H9 (cell line): Measurements from ENCODE around the gene ST6GALNAC3. TPM values are rescaled to one million over a fixed set of nuclear protein-coding genes. Genes with fewer than 3 reads are reported as not detected.

ENCODE experiments used
- DNase-seq: peaks from one replicate; pipeline ENCODE4 v3.0.0-alpha.2; 2017
- H2AFZ ChIP-seq: one replicate; pipeline ENCODE4 v1.6.1; 2013; ENCODE audit warnings: mild to moderate bottlenecking, low read length, control low read depth, moderate library complexity
- H2AK5ac ChIP-seq: 2 replicates; pipeline ENCODE4 v1.6.1; 2013; ENCODE audit warnings: low read length, control low read depth, mixed read lengths; ENCODE audit not compliant: insufficient read length
- H2BK120ac ChIP-seq: one replicate; pipeline ENCODE4 v1.6.1; 2013; ENCODE audit warnings: low read depth, mild to moderate bottlenecking, low read length, control low read depth, inconsistent platforms; ENCODE audit not compliant: poor library complexity, severe bottlenecking
- H2BK12ac ChIP-seq: 2 replicates; pipeline ENCODE4 v1.6.1; 2013; ENCODE audit warnings: low read length, control low read depth, mixed read lengths, low read depth; ENCODE audit not compliant: insufficient read length
- H2BK15ac ChIP-seq: 2 replicates; pipeline ENCODE4 v1.6.1; 2013; ENCODE audit warnings: low read depth, low read length, control low read depth
- H2BK20ac ChIP-seq: one replicate; pipeline ENCODE4 v1.6.1; 2013; ENCODE audit warnings: low read depth, mild to moderate bottlenecking, low read length, control low read depth, inconsistent platforms; ENCODE audit not compliant: poor library complexity, severe bottlenecking
- H2BK5ac ChIP-seq: 2 replicates; pipeline ENCODE4 v1.6.1; 2013; ENCODE audit warnings: low read length, control low read depth, mixed read lengths; ENCODE audit not compliant: insufficient read length
- H3K14ac ChIP-seq: 2 replicates; pipeline ENCODE4 v1.6.1; 2013; ENCODE audit warnings: low read length, control low read depth; ENCODE audit not compliant: insufficient read depth
- H3K18ac ChIP-seq: 2 replicates; pipeline ENCODE4 v1.6.1; 2013; ENCODE audit warnings: low read depth, mild to moderate bottlenecking, mixed read lengths, low read length, control low read depth; ENCODE audit not compliant: insufficient read length
- H3K23ac ChIP-seq: 2 replicates; pipeline ENCODE4 v1.6.1; 2013; ENCODE audit warnings: low read length, control low read depth, mixed read lengths, low read depth; ENCODE audit not compliant: insufficient read length
- H3K23me2 ChIP-seq: 2 replicates; pipeline ENCODE4 v1.6.1; 2013; ENCODE audit warnings: low read depth, mild to moderate bottlenecking, mixed read lengths, low read length, control low read depth; ENCODE audit not compliant: insufficient read length, poor library complexity, severe bottlenecking
- H3K27ac ChIP-seq: 2 replicates; pipeline ENCODE4 v1.5.1; 2013; ENCODE audit warnings: low read length, control low read depth, mixed read lengths, low read depth; ENCODE audit not compliant: insufficient read length
- H3K27me3 ChIP-seq: 2 replicates; pipeline ENCODE4 v1.6.1; 2013; ENCODE audit warnings: low read length, control low read depth, inconsistent platforms; ENCODE audit not compliant: insufficient read depth
- H3K4ac ChIP-seq: 2 replicates; pipeline ENCODE4 v1.6.1; 2013; ENCODE audit warnings: low read depth, mild to moderate bottlenecking, control low read depth, inconsistent platforms, low read length, moderate library complexity
- H3K4me1 ChIP-seq: 2 replicates; pipeline ENCODE4 v1.6.1; 2013; ENCODE audit warnings: low read length, control low read depth, inconsistent platforms; ENCODE audit not compliant: insufficient read depth
- H3K4me2 ChIP-seq: 2 replicates; pipeline ENCODE4 v1.6.1; 2013; ENCODE audit warnings: low read length, control low read depth, mixed read lengths; ENCODE audit not compliant: insufficient read length, insufficient read depth
- H3K56ac ChIP-seq: 2 replicates; pipeline ENCODE4 v1.6.1; 2013; ENCODE audit warnings: low read depth, mild to moderate bottlenecking, mixed read lengths, low read length, control low read depth; ENCODE audit not compliant: insufficient read length
- H3K79me1 ChIP-seq: 2 replicates; pipeline ENCODE4 v1.6.1; 2013; ENCODE audit warnings: low read depth, mild to moderate bottlenecking, moderate library complexity, low read length, control low read depth, inconsistent platforms; ENCODE audit not compliant: insufficient read depth, poor library complexity, severe bottlenecking
- H3K79me2 ChIP-seq: 2 replicates; pipeline ENCODE4 v1.6.1; 2013; ENCODE audit warnings: low read length, control low read depth, inconsistent platforms; ENCODE audit not compliant: insufficient read depth
- H3K9ac ChIP-seq: 2 replicates; pipeline ENCODE4 v1.6.1; 2013; ENCODE audit warnings: low read length, control low read depth, mixed read lengths; ENCODE audit not compliant: insufficient read length; ENCODE audit errors: extremely low read depth
- H3K9me3 ChIP-seq: one replicate; pipeline ENCODE4 v1.6.1; 2013; ENCODE audit warnings: low read depth, low read length, inconsistent platforms; ENCODE audit not compliant: control insufficient read depth
- H3T11ph ChIP-seq: one replicate; pipeline ENCODE4 v1.6.1; 2013; ENCODE audit warnings: mild to moderate bottlenecking, low read length, control low read depth, inconsistent platforms
- H4K20me1 ChIP-seq: one replicate; pipeline ENCODE4 v1.6.1; 2013; ENCODE audit not compliant: control insufficient read depth, insufficient read length, insufficient read depth
- H4K5ac ChIP-seq: 2 replicates; pipeline ENCODE4 v1.6.1; 2013; ENCODE audit warnings: low read depth, mild to moderate bottlenecking, mixed read lengths, low read length, control low read depth; ENCODE audit not compliant: insufficient read length
- H4K8ac ChIP-seq: replicated peaks from 2 replicates; pipeline ENCODE4 v1.6.1; 2013; ENCODE audit warnings: low read length, control low read depth, mixed read lengths, low read depth; ENCODE audit not compliant: insufficient read length
- H4K91ac ChIP-seq: 2 replicates; pipeline ENCODE4 v1.6.1; 2013; ENCODE audit warnings: low read depth, mild to moderate bottlenecking, moderate library complexity, mixed read lengths, low read length, control low read depth; ENCODE audit not compliant: insufficient read length
- H3K27ac Mint-ChIP-seq, 3 experiments: 2 replicates in 2 of 3; 3 replicates in 1 of 3; pipeline ENCODE4 v1.8.0; 2020 to 2021; ENCODE audit warnings: mixed read lengths in 3 of 3, mild to moderate bottlenecking in 1 of 3, moderate library complexity in 1 of 3
- H3K27me3 Mint-ChIP-seq: 2 replicates; pipeline ENCODE4 v1.8.0; 2021; ENCODE audit warnings: low read depth, mild to moderate bottlenecking, moderate library complexity, mixed read lengths
- H3K36me3 Mint-ChIP-seq, 3 experiments: 2 replicates in 2 of 3; 3 replicates in 1 of 3; pipeline ENCODE4 v1.8.0; 2020 to 2021; ENCODE audit warnings: low read depth in 3 of 3, mixed read lengths in 3 of 3; ENCODE audit not compliant: insufficient read depth in 1 of 3
- H3K4me1 Mint-ChIP-seq, 2 experiments: 2 replicates each; pipeline ENCODE4 v1.8.0; 2020; ENCODE audit warnings: mixed read lengths in 2 of 2
- H3K4me3 Mint-ChIP-seq, 2 experiments: 2 replicates in 1 of 2; 3 replicates in 1 of 2; pipeline ENCODE4 v1.8.0; 2020 to 2021; ENCODE audit warnings: mild to moderate bottlenecking in 2 of 2, mixed read lengths in 2 of 2, moderate library complexity in 1 of 2
- H3K9me3 Mint-ChIP-seq, 2 experiments: 2 replicates in 1 of 2; 3 replicates in 1 of 2; pipeline ENCODE4 v1.8.0; 2020; ENCODE audit warnings: mild to moderate bottlenecking in 2 of 2, mixed read lengths in 2 of 2, moderate library complexity in 1 of 2
- WGBS: extraction: QIAGEN DNeasy Blood & Tissue Kit; methylation state at CpG from one replicate; pipeline ENCODE4 v1.1.7; 2013; ENCODE audit warnings: missing lambda C conversion rate, low lambda C conversion rate, mixed read lengths; ENCODE audit not compliant: insufficient read length; ENCODE audit errors: extremely low coverage; 5-methylcytosine and 5-hydroxymethylcytosine counted together
- total RNA-seq: library from RNA; stranded (reverse); gene quantifications from 2 replicates; pipeline ENCODE4 v1.2.1, GENCODE V29; 2021
- TF ChIP-seq, protein P1 (sequence below): fragments of 200-600 bp; sonication (generic); conservative IDR thresholded peaks from 3 replicates; pipeline ENCODE4 v1.8.0; 2021; ENCODE audit warnings: antibody characterized with exemption, mild to moderate bottlenecking

Gene ST6GALNAC3
- total RNA-seq, 1 experiment from 2014 or later, result 11.2 TPM

DNA sequence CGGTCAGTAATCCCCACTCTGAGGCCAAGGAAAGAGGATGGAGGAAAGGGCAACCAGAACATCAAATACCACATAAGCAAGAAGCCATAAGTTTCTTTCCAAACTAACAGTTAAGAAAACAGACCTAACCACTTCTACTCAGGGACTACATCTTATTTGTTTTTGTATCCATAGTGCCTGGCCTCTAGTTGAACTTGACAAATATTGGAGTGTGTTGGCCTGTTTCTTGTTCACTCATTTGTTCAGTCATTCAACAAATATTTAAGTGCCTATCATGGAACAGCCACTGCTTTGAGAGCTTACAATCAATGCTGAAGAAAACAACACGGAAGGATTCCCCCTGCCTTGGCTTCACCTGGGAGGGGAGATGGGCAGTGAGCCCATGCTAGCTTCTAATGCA is 69.7 kb downstream of the ST6GALNAC3 start:
- no peak overlapping the region for H3K14ac ChIP-seq
- no peak overlapping the region for H2BK120ac ChIP-seq
- H2AK5ac ChIP-seq, result no peak overlapping the region
- H4K5ac ChIP-seq, result no peak overlapping the region
- H3K9ac ChIP-seq, result no peak overlapping the region
- H4K8ac ChIP-seq, result no peak overlapping the region
- H3K4me1 ChIP-seq, result peaks cover 7% of the 10 kb centered on the region; the same call in 1 of the 2 replicates
- no peak overlapping the region for H2BK12ac ChIP-seq
- H3K27ac Mint-ChIP-seq, result no peak overlapping the region
- H3K18ac ChIP-seq, result no peak overlapping the region
- H2AFZ ChIP-seq, result no peak overlapping the region
- no peaks in the 10 kb centered on the region for H3K27me3 ChIP-seq
- H3K27me3 Mint-ChIP-seq, result no peaks in the 10 kb centered on the region
- no peak overlapping the region for H3K27ac ChIP-seq
- TF ChIP-seq, protein P1, sequence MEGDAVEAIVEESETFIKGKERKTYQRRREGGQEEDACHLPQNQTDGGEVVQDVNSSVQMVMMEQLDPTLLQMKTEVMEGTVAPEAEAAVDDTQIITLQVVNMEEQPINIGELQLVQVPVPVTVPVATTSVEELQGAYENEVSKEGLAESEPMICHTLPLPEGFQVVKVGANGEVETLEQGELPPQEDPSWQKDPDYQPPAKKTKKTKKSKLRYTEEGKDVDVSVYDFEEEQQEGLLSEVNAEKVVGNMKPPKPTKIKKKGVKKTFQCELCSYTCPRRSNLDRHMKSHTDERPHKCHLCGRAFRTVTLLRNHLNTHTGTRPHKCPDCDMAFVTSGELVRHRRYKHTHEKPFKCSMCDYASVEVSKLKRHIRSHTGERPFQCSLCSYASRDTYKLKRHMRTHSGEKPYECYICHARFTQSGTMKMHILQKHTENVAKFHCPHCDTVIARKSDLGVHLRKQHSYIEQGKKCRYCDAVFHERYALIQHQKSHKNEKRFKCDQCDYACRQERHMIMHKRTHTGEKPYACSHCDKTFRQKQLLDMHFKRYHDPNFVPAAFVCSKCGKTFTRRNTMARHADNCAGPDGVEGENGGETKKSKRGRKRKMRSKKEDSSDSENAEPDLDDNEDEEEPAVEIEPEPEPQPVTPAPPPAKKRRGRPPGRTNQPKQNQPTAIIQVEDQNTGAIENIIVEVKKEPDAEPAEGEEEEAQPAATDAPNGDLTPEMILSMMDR, result no peak
- no peak overlapping the region for H3K4me2 ChIP-seq
- H3K36me3 Mint-ChIP-seq, result no peaks in the 10 kb centered on the region
- H3K4ac ChIP-seq, result no peak overlapping the region
- H4K91ac ChIP-seq, result no peak overlapping the region
- no peaks in the 10 kb centered on the region for H3K79me1 ChIP-seq
- H3K4me1 Mint-ChIP-seq, result peaks cover 23 to 30% of the 10 kb centered on the region in 2 experiments
- DNase-seq, result no peak
- H2BK5ac ChIP-seq, result no peak overlapping the region
- H3K56ac ChIP-seq, result no peak overlapping the region
- no peaks in the 10 kb centered on the region for H4K20me1 ChIP-seq
- H3K23ac ChIP-seq, result no peak overlapping the region
- H3K79me2 ChIP-seq, result no peaks in the 10 kb centered on the region
- H3K4me3 Mint-ChIP-seq, result no peak overlapping the region
- H2BK20ac ChIP-seq, result no peak overlapping the region
- no peak overlapping the region for H2BK15ac ChIP-seq
- no peaks in the 10 kb centered on the region for H3K9me3 ChIP-seq
- H3K9me3 Mint-ChIP-seq, result no peaks in the 10 kb centered on the region
- WGBS, result no CpG with 5 or more reads among the region's 2 CpGs
- no peak overlapping the region for H3T11ph ChIP-seq
- no peaks in the 10 kb centered on the region for H3K23me2 ChIP-seq
